ENCODE measurements around the gene FADS1.

FADS1 gene

GRCh38 chr11:61816736-61817455 is at the start of gene FADS1:
Gene FADS1, minus strand, starts transcription at chr11:61817003. Its CDS starts 74 bp downstream, at chr11:61816929.
- H3K27ac ChIP-seq: peak within 1 kb of the TSS; percentile 94

GRCh38 chr11:61866231-61866957 is 49.6 kb upstream of the FADS1 start:
- no peak overlapping the region for H3K27ac ChIP-seq
- TF ChIP-seq CTCF (conservative IDR thresholded peaks at IDR 0.05): no peak

More at GRCh38 chr11:61816736-61817455, at the start of gene FADS1:
- TF ChIP-seq CTCF (conservative IDR thresholded peaks at IDR 0.05): peak; percentile 76

- no peak overlapping the region for H3K27ac ChIP-seq
- TF ChIP-seq CTCF (conservative IDR thresholded peaks at IDR 0.05): no peak
These were observed 48.3 kb upstream of the FADS1 start for GRCh38 chr11:61864814-61865775.

GRCh38 chr11:61863548-61864081 is 46.8 kb upstream of the FADS1 start:
- H3K27ac ChIP-seq: no peak overlapping the region
- TF ChIP-seq CTCF (conservative IDR thresholded peaks at IDR 0.05): no peak

GRCh38 chr11:61862714-61863547 is 46.1 kb upstream of the FADS1 start:
- TF ChIP-seq CTCF (conservative IDR thresholded peaks at IDR 0.05): no peak
- no peak overlapping the region for H3K27ac ChIP-seq

- no peak overlapping the region for H3K27ac ChIP-seq
- TF ChIP-seq CTCF (conservative IDR thresholded peaks at IDR 0.05): no peak
These were observed 44.8 kb upstream of the FADS1 start for GRCh38 chr11:61861634-61862033.

Measured in VCaP (cell line).